Vagina (tissue), 2 donors: ENCODE results near the gene TUBGCP4. TPM values are rescaled to one million over a fixed set of nuclear protein-coding genes. Genes with fewer than 3 reads are reported as not detected.

ENCODE experiments used
- DNase-seq, 2 donors: peaks; one replicate each; pipeline ENCODE4 v3.0.0-alpha.2; 2017; ENCODE audit errors: extremely low spot score in 2 of 2
- H3K27ac ChIP-seq: fragments of 200-600 bp; sonication (generic); one replicate; pipeline ENCODE4 v1.5.1; 2019
- H3K27me3 ChIP-seq: fragments of 200-600 bp; sonication (generic); one replicate; pipeline ENCODE4 v1.5.1; 2019
- H3K36me3 ChIP-seq, 2 donors: fragments of 200-600 bp; sonication (generic); one replicate each; pipeline ENCODE4 v1.5.1; 2017 to 2019
- H3K4me1 ChIP-seq: fragments of 200-600 bp; sonication (generic); one replicate; pipeline ENCODE4 v1.5.1; 2019
- H3K4me3 ChIP-seq, 2 donors: fragments of 200-600 bp; sonication (generic); 1 replicate in 1 of 2; 2 replicates in 1 of 2; pipeline ENCODE4 v1.5.1; 2016 to 2019
- H3K9me3 ChIP-seq: fragments of 200-600 bp; sonication (generic); one replicate; pipeline ENCODE4 v1.5.1; 2019
- CTCF ChIP-seq, 3 experiments: fragments of 450-650 bp in 2 of 3; fragments of 200-600 bp in 1 of 3; sonication (generic) in 1 of 3; IDR thresholded peaks; one replicate each; pipeline ENCODE4 v1.5.1; 2017 to 2019; ENCODE audit warnings: antibody characterized with exemption in 3 of 3, mild to moderate bottlenecking in 2 of 3, moderate library complexity in 2 of 3
- POLR2A ChIP-seq, 2 donors: fragments of 450-650 bp; IDR thresholded peaks; one replicate each; pipeline ENCODE4 v1.6.1; 2017; ENCODE audit warnings: antibody characterized with exemption in 2 of 2, mild to moderate bottlenecking in 2 of 2, moderate library complexity in 2 of 2
- POLR2AphosphoS5 ChIP-seq, 2 donors: sonication (generic); formaldehyde crosslinking; IDR thresholded peaks; one replicate each; pipeline ENCODE4 v1.9.0; 2017; ENCODE audit warnings: antibody characterized with exemption in 2 of 2, mild to moderate bottlenecking in 2 of 2, low read depth in 1 of 2; ENCODE audit not compliant: insufficient read depth in 1 of 2
- intact Hi-C: fragments of 100-400 bp; cut with DNase I; formaldehyde crosslinking; loops from one replicate; pipeline ENCODE4 v1.15.1; 2023
- total RNA-seq: library from RNA; depleted of rRNA; stranded (reverse); fragments of >200 nt; gene quantifications from one replicate; pipeline ENCODE4 v1.2.3, GENCODE V29; 2016

TUBGCP4 gene
- total RNA-seq, 1 donor from 2014 or later = 17.7 TPM

- DNase-seq = no peak
- intact Hi-C loops = no loop called here
- Histone ChIP-seq H3K9me3 (no peaks in the 10 kb centered on the region), H3K27me3 (no peaks in the 10 kb centered on the region), H3K27ac (no peak overlapping the region), H3K36me3 (peaks cover 0 to 45% of the 10 kb centered on the region in 2 donors), H3K4me3 (no peak overlapping the region), H3K4me1 (no peaks in the 10 kb centered on the region)
- TF ChIP-seq POLR2A (IDR thresholded peaks at IDR 0.05) (no peak), POLR2AphosphoS5 (IDR thresholded peaks at IDR 0.05; ENCODE audit: insufficient read depth in 1 of 2, low read depth in 1 of 2) (no peak), CTCF (IDR thresholded peaks at IDR 0.05) (no peak)
These were observed 50.0 kb downstream of the TUBGCP4 start for GRCh38 chr15:43420876-43421275.

GRCh38 chr15:43423793-43424192, 52.9 kb downstream of the TUBGCP4 start:
- TF ChIP-seq CTCF (IDR thresholded peaks at IDR 0.05) = no peak
- no peak for TF ChIP-seq POLR2A (IDR thresholded peaks at IDR 0.05)
- TF ChIP-seq POLR2AphosphoS5 (IDR thresholded peaks at IDR 0.05; ENCODE audit: insufficient read depth in 1 of 2, low read depth in 1 of 2) = no peak
- H3K4me1 ChIP-seq = no peaks in the 10 kb centered on the region
- H3K9me3 ChIP-seq = no peaks in the 10 kb centered on the region
- H3K27ac ChIP-seq = no peak overlapping the region
- intact Hi-C loops = no loop called here
- peaks cover 0 to 54% of the 10 kb centered on the region in 2 donors for H3K36me3 ChIP-seq
- no peak overlapping the region for H3K4me3 ChIP-seq
- DNase-seq = no peak
- no peaks in the 10 kb centered on the region for H3K27me3 ChIP-seq

GRCh38 chr15:43429687-43430086, 58.8 kb downstream of the TUBGCP4 start:
- Histone ChIP-seq H3K27ac (no peak overlapping the region), H3K27me3 (no peaks in the 10 kb centered on the region), H3K4me1 (no peaks in the 10 kb centered on the region), H3K36me3 (peaks cover 0 to 33% of the 10 kb centered on the region in 2 donors), H3K4me3 (no peak overlapping the region), H3K9me3 (no peaks in the 10 kb centered on the region)
- intact Hi-C loops = no loop called here
- DNase-seq = no peak
- TF ChIP-seq CTCF (IDR thresholded peaks at IDR 0.05) (no peak), POLR2A (IDR thresholded peaks at IDR 0.05) (no peak), POLR2AphosphoS5 (IDR thresholded peaks at IDR 0.05; ENCODE audit: insufficient read depth in 1 of 2, low read depth in 1 of 2) (no peak)

GRCh38 chr15:43433165-43433564, 62.3 kb downstream of the TUBGCP4 start:
- Histone ChIP-seq H3K9me3 (no peaks in the 10 kb centered on the region), H3K4me3 (no peak overlapping the region), H3K27me3 (no peaks in the 10 kb centered on the region), H3K36me3 (peaks cover 0 to 33% of the 10 kb centered on the region in 2 donors), H3K27ac (no peak overlapping the region), H3K4me1 (no peaks in the 10 kb centered on the region)
- DNase-seq = no peak
- intact Hi-C loops = no loop called here
- TF ChIP-seq CTCF (IDR thresholded peaks at IDR 0.05) (no peak), POLR2A (IDR thresholded peaks at IDR 0.05) (no peak), POLR2AphosphoS5 (IDR thresholded peaks at IDR 0.05; ENCODE audit: insufficient read depth in 1 of 2, low read depth in 1 of 2) (no peak)

- Histone ChIP-seq H3K27ac (no peak overlapping the region), H3K36me3 (peaks cover 0 to 33% of the 10 kb centered on the region in 2 donors), H3K9me3 (no peaks in the 10 kb centered on the region), H3K4me3 (no peak overlapping the region), H3K27me3 (no peaks in the 10 kb centered on the region), H3K4me1 (no peaks in the 10 kb centered on the region)
- TF ChIP-seq POLR2AphosphoS5 (IDR thresholded peaks at IDR 0.05; ENCODE audit: insufficient read depth in 1 of 2, low read depth in 1 of 2) (no peak), CTCF (IDR thresholded peaks at IDR 0.05) (no peak), POLR2A (IDR thresholded peaks at IDR 0.05) (no peak)
- intact Hi-C loops = no loop called here
- no peak for DNase-seq
These were observed 62.9 kb downstream of the TUBGCP4 start for GRCh38 chr15:43433661-43434303.
